Retinal pigment epithelial cell (primary cell): ENCODE data around the gene RAB34.

Experiments used
- DNase-seq: peaks from one replicate; pipeline ENCODE4 v3.0.0-alpha.2; 2010; ENCODE audit warnings: low read depth
- H3K4me3 ChIP-seq: 2 replicates; pipeline ENCODE4 v1.5.1; 2011; ENCODE audit warnings: mild to moderate bottlenecking, low read length, control low read depth, moderate library complexity
- CTCF ChIP-seq: conservative IDR thresholded peaks from 2 replicates; pipeline ENCODE4 v1.5.1; 2011; ENCODE audit warnings: low read depth, low read length, control low read depth, inconsistent platforms

Gene RAB34

GRCh38 chr17:28758411-28759121 lies 40.9 kb upstream of the RAB34 start:
- no peak for TF ChIP-seq CTCF
- DNase-seq: no peak
- H3K4me3 ChIP-seq: no peak overlapping the region

GRCh38 chr17:28756049-28756804 lies 38.6 kb upstream of the RAB34 start:
- TF ChIP-seq CTCF: no peak
- H3K4me3 ChIP-seq: no peak overlapping the region
- no peak for DNase-seq

GRCh38 chr17:28755486-28755885 lies 37.8 kb upstream of the RAB34 start:
- DNase-seq: no peak
- no peak overlapping the region for H3K4me3 ChIP-seq
- no peak for TF ChIP-seq CTCF

GRCh38 chr17:28751600-28752366 lies 34.1 kb upstream of the RAB34 start:
- no peak overlapping the region for H3K4me3 ChIP-seq
- no peak for DNase-seq
- TF ChIP-seq CTCF: no peak

- TF ChIP-seq CTCF: peak; percentile 100
- peak; percentile 81 for DNase-seq
- no peak overlapping the region for H3K4me3 ChIP-seq
Observed at GRCh38 chr17:28750178-28751047, 32.7 kb upstream of the RAB34 start.

- H3K4me3 ChIP-seq: no peak overlapping the region
- no peak for TF ChIP-seq CTCF
- no peak for DNase-seq
Observed at GRCh38 chr17:28749516-28750177, 32.0 kb upstream of the RAB34 start.
